Cortex of kidney (tissue), 1 donor: ENCODE data around the gene SPSB3.
"Not testable (repeated sequence)": the region's sequence is repeated elsewhere in the genome, so short reads cannot be mapped to it uniquely, and the experiment has no call there.

ENCODE experiments used
- DNase-seq: peaks from one replicate; lab custom pipeline; 2025; lab: John Stamatoyannopoulos, UW

The SPSB3 gene

GRCh38 chr16:1816396-1817275, 34.3 kb upstream of the SPSB3 start:
- DNase-seq, result no peak

- DNase-seq, result no peak
Measured at GRCh38 chr16:1815461-1815860, 33.1 kb upstream of the SPSB3 start.

GRCh38 chr16:1812732-1813163, 30.4 kb upstream of the SPSB3 start:
- no peak for DNase-seq

- no peak for DNase-seq
Measured at GRCh38 chr16:1810536-1810935, 28.2 kb upstream of the SPSB3 start.

- DNase-seq, result no peak
Measured at GRCh38 chr16:1810106-1810505, 27.7 kb upstream of the SPSB3 start.

GRCh38 chr16:1809281-1809801, 27.0 kb upstream of the SPSB3 start:
- DNase-seq, result no peak

- DNase-seq, result no peak
Measured at GRCh38 chr16:1808691-1809090, 26.3 kb upstream of the SPSB3 start.

- DNase-seq, result no peak
Measured at GRCh38 chr16:1807626-1808025, 25.3 kb upstream of the SPSB3 start.

GRCh38 chr16:1800701-1801100, 18.3 kb upstream of the SPSB3 start:
- no peak for DNase-seq

- DNase-seq, result not testable (repeated sequence)
Measured at GRCh38 chr16:1799263-1799662, 16.9 kb upstream of the SPSB3 start.

GRCh38 chr16:1794908-1795666, 12.7 kb upstream of the SPSB3 start:
- no peak for DNase-seq

GRCh38 chr16:1794221-1794871, 12.0 kb upstream of the SPSB3 start:
- DNase-seq, result no peak

GRCh38 chr16:1793578-1794220, 11.3 kb upstream of the SPSB3 start, which contains the start of gene IGFALS:
Gene IGFALS (minus strand): TSS chr16:1793705. CDS start chr16:1793652, 53 bp downstream.
- no peak for DNase-seq

- DNase-seq, result no peak
Measured at GRCh38 chr16:1792836-1793577, 10.6 kb upstream of the SPSB3 start.

GRCh38 chr16:1791943-1792812, 9.8 kb upstream of the SPSB3 start:
- no peak for DNase-seq

- DNase-seq, result no peak
Measured at GRCh38 chr16:1791256-1791942, 9.0 kb upstream of the SPSB3 start.

GRCh38 chr16:1790611-1791255, 8.4 kb upstream of the SPSB3 start:
- no peak for DNase-seq

GRCh38 chr16:1790261-1790610, 7.9 kb upstream of the SPSB3 start:
- DNase-seq, result no peak

GRCh38 chr16:1789643-1790045, 7.3 kb upstream of the SPSB3 start:
- DNase-seq, result no peak
